Suppressor macrophage (primary cell): ENCODE measurements around the gene DIRAS1.
"Not testable (repeated sequence)": the region's sequence is repeated elsewhere in the genome, so short reads cannot be mapped to it uniquely, and the experiment has no call there.

Experiments
- DNase-seq, 4 experiments: peaks; one replicate each; pipeline ENCODE4 v3.0.0-alpha.2; 2020 to 2022

DIRAS1 gene

GRCh38 chr19:2726904-2727639 lies 5.9 kb upstream of the DIRAS1 start:
- no peak for DNase-seq

- DNase-seq: no peak
Observed at GRCh38 chr19:2726160-2726855, 5.1 kb upstream of the DIRAS1 start.

GRCh38 chr19:2724148-2724557 lies 3.0 kb upstream of the DIRAS1 start:
- no peak for DNase-seq

- DNase-seq: peak in 2 of 4 experiments; percentile 25 to 50
Observed at GRCh38 chr19:2723747-2724146, 2.6 kb upstream of the DIRAS1 start.

- DNase-seq: no peak
Observed at GRCh38 chr19:2723345-2723715, 2.2 kb upstream of the DIRAS1 start.

GRCh38 chr19:2722541-2723344 lies 1.6 kb upstream of the DIRAS1 start:
- DNase-seq: peak; percentile 69 to 89 (median 82)

- DNase-seq: no peak
Observed at GRCh38 chr19:2721570-2722540, 683 bp upstream of the DIRAS1 start.

GRCh38 chr19:2719920-2720776 lies 1.0 kb downstream of the DIRAS1 start:
- peak; percentile 43 to 62 (median 53) for DNase-seq

GRCh38 chr19:2719232-2719735 lies 1.9 kb downstream of the DIRAS1 start:
- DNase-seq: no peak

- no peak for DNase-seq
Observed at GRCh38 chr19:2717638-2718541, 3.3 kb downstream of the DIRAS1 start.

GRCh38 chr19:2716722-2717637 lies 4.2 kb downstream of the DIRAS1 start:
- no peak for DNase-seq

GRCh38 chr19:2716275-2716650 lies 4.9 kb downstream of the DIRAS1 start:
- no peak for DNase-seq

- no peak for DNase-seq
Observed at GRCh38 chr19:2715470-2716274, 5.5 kb downstream of the DIRAS1 start.

- DNase-seq: no peak
Observed at GRCh38 chr19:2714531-2715269, 6.5 kb downstream of the DIRAS1 start.

GRCh38 chr19:2714102-2714501 lies 7.1 kb downstream of the DIRAS1 start:
- not testable (repeated sequence) for DNase-seq

GRCh38 chr19:2713170-2713569 lies 8.0 kb downstream of the DIRAS1 start:
- not testable (repeated sequence) for DNase-seq

GRCh38 chr19:2711875-2712205 lies 9.3 kb downstream of the DIRAS1 start:
- no peak for DNase-seq
